NCI-H1048 (cell line): ENCODE results near the gene MLLT10.
"Not testable (repeated sequence)": the region's sequence is repeated elsewhere in the genome, so short reads cannot be mapped to it uniquely, and the experiment has no call there.

ENCODE experiments used
- DNase-seq: peaks from one replicate; lab custom pipeline; 2025; lab: John Stamatoyannopoulos, UW

MLLT10 gene

GRCh38 chr10:21528236-21529031 lies 5.6 kb upstream of the MLLT10 start:
- DNase-seq = no peak

GRCh38 chr10:21529032-21529910 lies 4.8 kb upstream of the MLLT10 start:
- DNase-seq = no peak

GRCh38 chr10:21530168-21530567 lies 3.9 kb upstream of the MLLT10 start:
- DNase-seq = no peak

- DNase-seq = no peak
Observed at GRCh38 chr10:21530641-21531040, 3.4 kb upstream of the MLLT10 start.

- DNase-seq = no peak
Observed at GRCh38 chr10:21531164-21531563, 2.9 kb upstream of the MLLT10 start.

GRCh38 chr10:21532694-21533466 lies 1.2 kb upstream of the MLLT10 start:
- DNase-seq = no peak

- no peak for DNase-seq
Observed at GRCh38 chr10:21534280-21534586, 201 bp downstream of the MLLT10 start.

- DNase-seq = no peak
Observed at GRCh38 chr10:21534604-21535493, 817 bp downstream of the MLLT10 start.

GRCh38 chr10:21535494-21535965 lies 1.5 kb downstream of the MLLT10 start:
- no peak for DNase-seq

GRCh38 chr10:21535976-21536375 lies 1.9 kb downstream of the MLLT10 start:
- not testable (repeated sequence) for DNase-seq

- no peak for DNase-seq
Observed at GRCh38 chr10:21536874-21537273, 2.8 kb downstream of the MLLT10 start.

GRCh38 chr10:21540701-21541100 lies 6.7 kb downstream of the MLLT10 start:
- not testable (repeated sequence) for DNase-seq

GRCh38 chr10:21547246-21547645 lies 13.2 kb downstream of the MLLT10 start:
- no peak for DNase-seq

- no peak for DNase-seq
Observed at GRCh38 chr10:21552638-21553037, 18.6 kb downstream of the MLLT10 start.

GRCh38 chr10:21556527-21556926 lies 22.5 kb downstream of the MLLT10 start:
- no peak for DNase-seq

GRCh38 chr10:21558984-21559383 lies 25.0 kb downstream of the MLLT10 start:
- not testable (repeated sequence) for DNase-seq

GRCh38 chr10:21570761-21571521 lies 36.9 kb downstream of the MLLT10 start:
- DNase-seq = no peak

- DNase-seq = no peak
Observed at GRCh38 chr10:21572578-21572977, 38.5 kb downstream of the MLLT10 start.

- not testable (repeated sequence) for DNase-seq
Observed at GRCh38 chr10:21574514-21574913, 40.5 kb downstream of the MLLT10 start.

- no peak for DNase-seq
Observed at GRCh38 chr10:21579291-21579690, 45.3 kb downstream of the MLLT10 start.
